Measurements from ENCODE around the gene SLC45A2. TPM values are rescaled to one million over a fixed set of nuclear protein-coding genes. Genes with fewer than 3 reads are reported as not detected.

SLC45A2 gene, protein sequence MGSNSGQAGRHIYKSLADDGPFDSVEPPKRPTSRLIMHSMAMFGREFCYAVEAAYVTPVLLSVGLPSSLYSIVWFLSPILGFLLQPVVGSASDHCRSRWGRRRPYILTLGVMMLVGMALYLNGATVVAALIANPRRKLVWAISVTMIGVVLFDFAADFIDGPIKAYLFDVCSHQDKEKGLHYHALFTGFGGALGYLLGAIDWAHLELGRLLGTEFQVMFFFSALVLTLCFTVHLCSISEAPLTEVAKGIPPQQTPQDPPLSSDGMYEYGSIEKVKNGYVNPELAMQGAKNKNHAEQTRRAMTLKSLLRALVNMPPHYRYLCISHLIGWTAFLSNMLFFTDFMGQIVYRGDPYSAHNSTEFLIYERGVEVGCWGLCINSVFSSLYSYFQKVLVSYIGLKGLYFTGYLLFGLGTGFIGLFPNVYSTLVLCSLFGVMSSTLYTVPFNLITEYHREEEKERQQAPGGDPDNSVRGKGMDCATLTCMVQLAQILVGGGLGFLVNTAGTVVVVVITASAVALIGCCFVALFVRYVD
- 0.19 TPM in 1 of 2 replicates, not detected in the other for total RNA-seq

DNA sequence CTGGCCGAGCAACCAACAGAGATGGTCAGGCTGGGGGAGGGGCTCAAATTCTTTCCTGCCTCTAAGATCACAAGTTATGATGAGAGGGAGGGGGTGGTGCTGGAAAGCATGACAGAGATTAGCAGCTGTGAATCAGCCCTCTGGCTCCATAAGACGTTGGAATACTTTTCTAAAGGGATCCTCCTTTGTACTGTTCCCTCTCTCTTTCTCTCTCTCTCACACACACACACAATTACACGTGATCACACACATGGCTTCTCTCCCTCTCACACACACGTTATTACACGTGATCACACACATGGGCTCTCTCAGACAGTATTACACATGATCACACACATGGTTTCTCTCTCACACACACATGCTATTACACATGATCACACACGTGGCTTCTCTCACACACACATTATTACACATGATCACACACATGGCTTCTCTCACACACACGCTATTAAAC lies at the start of gene SLC45A2:
Gene SLC45A2 (minus strand): TSS at position 23 of the 454 bp plus-strand sequence. CDS start 110 bp downstream, outside the sequence.

DNA sequence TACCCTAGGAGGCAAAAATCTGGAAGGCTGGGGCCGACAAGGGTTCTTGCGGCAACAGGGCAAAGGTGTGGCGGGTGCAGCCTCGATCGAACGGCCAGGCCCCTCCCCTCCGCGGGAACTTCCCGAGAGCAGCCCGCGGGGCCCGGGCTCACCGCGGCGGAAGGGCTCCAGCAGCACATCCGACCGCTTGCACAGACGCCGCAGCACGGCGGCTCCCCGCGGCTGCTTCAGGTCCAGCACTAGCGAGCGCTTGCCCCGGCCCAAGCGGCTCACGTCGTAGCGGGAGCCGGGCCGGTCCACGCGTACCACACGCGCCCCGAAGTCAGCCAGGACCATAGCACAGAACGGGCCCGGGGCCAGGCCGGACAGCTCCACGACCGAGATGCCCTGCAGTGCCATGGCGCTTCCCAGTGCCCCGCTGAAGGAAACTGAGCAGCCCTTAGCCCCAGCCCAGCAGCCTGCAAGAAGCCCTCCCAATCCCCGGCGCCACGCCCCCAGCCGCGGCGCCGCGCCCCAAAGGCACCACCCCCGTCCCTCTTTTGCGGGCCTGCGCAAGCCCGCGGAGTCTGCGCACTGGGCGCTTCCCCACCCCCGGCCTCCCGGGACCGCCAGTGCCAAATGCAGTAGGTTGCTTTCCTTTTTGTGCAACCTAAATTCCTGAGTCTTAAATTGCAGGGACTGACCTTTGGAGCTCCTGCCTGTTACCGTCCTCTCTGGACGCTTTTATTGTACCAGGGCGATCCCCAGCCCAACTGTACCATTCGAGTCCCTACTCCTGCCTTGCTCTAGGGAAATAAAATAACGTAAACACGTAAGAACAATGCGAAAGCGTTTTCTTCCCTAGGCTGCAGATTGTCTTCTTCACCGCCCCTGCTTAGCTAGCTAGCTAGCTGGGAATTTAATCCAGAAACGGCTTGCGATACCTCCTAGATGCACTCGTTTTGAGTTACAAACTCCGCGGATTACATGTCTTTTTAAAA lies 23.4 kb upstream of the SLC45A2 start, which contains the start of gene AMACR:
Gene AMACR (minus strand): TSS at position 430 of the 980 bp plus-strand sequence. CDS start 31 bp downstream, at position 399.

DNA sequence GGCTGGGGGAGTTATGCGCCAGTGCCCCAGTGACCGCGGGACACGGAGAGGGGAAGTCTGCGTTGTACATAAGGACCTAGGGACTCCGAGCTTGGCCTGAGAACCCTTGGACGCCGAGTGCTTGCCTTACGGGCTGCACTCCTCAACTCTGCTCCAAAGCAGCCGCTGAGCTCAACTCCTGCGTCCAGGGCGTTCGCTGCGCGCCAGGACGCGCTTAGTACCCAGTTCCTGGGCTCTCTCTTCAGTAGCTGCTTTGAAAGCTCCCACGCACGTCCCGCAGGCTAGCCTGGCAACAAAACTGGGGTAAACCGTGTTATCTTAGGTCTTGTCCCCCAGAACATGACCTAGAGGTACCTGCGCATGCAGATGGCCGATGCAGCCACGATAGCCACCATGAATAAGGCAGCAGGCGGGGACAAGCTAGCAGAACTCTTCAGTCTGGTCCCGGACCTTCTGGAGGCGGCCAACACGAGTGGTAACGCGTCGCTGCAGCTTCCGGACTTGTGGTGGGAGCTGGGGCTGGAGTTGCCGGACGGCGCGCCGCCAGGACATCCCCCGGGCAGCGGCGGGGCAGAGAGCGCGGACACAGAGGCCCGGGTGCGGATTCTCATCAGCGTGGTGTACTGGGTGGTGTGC lies 48.0 kb downstream of the SLC45A2 start, which contains the start of gene RXFP3:
Gene RXFP3 (plus strand): TSS at position 6 of the 636 bp plus-strand sequence. CDS start 355 bp downstream, at position 361.

Other genes with a start within 250 kb of the SLC45A2 start
- gene ADAMTS12, start 92.7 kb downstream of the SLC45A2 start, total RNA-seq, result 3.7 and 5.3 TPM in 2 replicates
- not detected in 2 replicates for gene RXFP3, start 48.3 kb downstream of the SLC45A2 start, total RNA-seq
- 4.8 and 7.1 TPM in 2 replicates for gene AMACR, start 23.4 kb upstream of the SLC45A2 start, total RNA-seq
- gene C1QTNF3, start 58.5 kb upstream of the SLC45A2 start, total RNA-seq, result 0.79 and 1.6 TPM in 2 replicates

Data from aortic smooth muscle cell (primary cell).